Activated CD4-positive, alpha-beta T cell treated with anti-CD3 and anti-CD28 coated beads, Interleukin-2, amount 50 U/mL, for 4 hours (primary cell): ENCODE results near the gene ARHGEF19.
"Not testable (repeated sequence)": the region's sequence is repeated elsewhere in the genome, so short reads cannot be mapped to it uniquely, and the experiment has no call there.

Experiments
- DNase-seq, 2 experiments: peaks; one replicate each; pipeline ENCODE4 v3.0.0-alpha.2; 2020

The ARHGEF19 gene

DNA sequence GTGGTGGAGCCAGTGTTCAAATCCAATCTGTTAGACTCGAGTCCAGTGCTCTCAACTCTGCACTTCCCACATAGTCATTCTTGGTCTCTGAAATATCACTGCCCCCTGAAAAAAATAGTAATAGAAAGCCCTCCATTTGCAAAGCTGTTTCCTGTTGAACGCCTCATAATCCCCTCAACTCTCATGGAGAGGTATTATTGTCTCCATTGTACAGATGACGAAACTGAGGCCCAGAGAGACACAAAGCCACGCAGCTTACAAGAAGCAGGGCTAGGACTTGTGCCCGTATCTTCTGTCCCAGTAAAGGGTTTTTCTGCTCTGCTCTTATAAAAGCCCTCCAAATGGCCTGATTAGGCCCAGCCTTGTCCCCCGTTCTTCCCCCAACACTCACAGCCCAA is 6.2 kb upstream of the ARHGEF19 start:
- DNase-seq, result no peak

DNA sequence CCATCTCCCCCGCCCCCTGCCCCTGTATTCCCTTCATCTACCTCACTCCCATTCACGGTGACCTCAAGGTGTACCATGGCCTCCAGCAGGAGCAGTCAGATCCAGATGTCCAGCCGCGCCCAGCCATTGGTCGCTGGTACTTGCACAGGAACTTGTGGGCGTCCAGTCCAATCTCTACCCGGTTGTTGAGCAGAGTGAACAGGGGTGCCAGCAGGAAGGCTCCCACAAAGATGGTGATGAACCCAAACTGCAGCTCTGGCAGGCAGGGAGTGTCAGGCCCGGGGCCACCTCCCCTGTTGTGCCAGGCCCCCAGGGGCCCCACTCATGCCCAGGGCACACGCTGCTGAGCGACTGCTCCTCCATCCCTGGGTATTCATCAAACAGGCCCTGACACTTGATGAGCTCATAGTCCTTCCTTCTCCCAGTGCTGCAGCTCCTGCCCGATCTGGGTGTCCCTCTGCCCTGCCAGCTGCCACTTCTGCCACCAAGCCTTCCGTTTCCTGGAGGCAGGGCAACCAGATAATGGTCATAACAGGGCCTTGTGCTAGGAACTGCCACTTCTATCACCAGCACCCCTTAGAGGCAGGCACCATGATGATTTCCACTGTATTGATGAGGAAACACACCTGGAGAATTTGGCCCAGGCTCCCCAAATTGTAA is 5.7 kb upstream of the ARHGEF19 start:
- no peak for DNase-seq

- DNase-seq, result peak; percentile 93
Measured at GRCh38 chr1:16217061-16217785, 4.8 kb upstream of the ARHGEF19 start.

DNA sequence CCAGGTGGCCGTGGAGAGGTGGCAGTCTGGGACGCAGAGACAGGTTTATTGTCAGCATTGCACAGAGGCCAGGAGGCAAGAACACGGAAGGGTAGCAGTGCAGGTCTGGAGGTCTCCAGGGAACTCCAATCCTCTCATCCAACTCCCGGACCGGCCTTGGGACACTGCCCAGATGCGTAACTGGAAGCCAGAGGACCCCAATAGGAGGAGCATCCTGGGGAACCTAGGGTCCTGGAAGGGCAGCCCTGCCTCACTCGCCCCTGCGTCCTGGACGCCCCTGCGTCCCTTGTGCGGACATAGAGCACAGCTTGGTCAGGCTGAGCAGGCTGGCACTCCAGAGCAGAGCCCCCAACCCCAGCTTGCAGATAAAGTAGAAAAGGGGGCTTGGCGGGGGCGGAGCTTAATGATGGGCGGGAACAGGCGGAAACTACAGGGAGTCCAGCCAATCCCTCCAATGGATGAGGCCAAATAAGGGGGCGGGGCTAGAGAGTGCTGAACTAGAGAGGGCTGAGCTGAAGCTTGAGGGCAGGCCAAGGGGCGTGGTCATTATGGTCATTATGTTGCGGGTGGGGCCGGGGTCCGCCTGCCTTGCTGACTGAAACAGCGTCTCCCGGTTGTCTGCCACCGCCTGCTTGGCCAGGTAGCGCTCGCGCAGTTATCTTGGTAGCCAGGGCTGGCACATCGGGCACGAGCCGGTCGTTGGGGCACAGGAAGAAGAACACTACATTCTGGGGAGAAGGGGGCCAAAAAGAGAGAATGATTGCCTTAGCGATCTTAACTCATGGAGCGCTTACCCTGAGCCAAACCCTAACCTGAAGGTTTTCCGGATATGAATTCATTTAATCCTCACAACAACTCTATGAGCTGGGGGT is 3.7 kb upstream of the ARHGEF19 start:
- DNase-seq, result peak; percentile 27 to 43

DNA sequence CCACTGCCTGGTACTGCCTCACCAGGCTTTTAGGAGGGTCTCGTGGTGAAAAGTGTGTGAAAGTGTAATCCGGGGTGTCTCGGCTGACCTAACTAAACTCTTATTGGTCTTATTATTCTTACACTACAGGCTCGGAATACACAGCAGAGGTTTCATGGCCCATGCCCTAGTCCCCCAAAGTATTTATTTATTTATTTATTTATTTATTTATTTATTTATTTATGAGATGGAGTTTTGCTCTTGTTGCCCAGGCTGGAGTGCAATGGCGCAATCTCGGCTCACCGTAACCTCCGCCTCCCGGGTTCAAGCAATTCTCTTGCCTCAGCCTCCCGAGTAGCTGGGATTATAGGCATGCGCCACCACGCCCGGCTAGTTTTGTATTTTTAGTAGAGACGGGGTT is 2.8 kb upstream of the ARHGEF19 start:
- DNase-seq, result not testable (repeated sequence)

- DNase-seq, result not testable (repeated sequence)
Measured at GRCh38 chr1:16213544-16213943, 1.1 kb upstream of the ARHGEF19 start.

- DNase-seq, result no peak
Measured at GRCh38 chr1:16213013-16213412, 561 bp upstream of the ARHGEF19 start.

DNA sequence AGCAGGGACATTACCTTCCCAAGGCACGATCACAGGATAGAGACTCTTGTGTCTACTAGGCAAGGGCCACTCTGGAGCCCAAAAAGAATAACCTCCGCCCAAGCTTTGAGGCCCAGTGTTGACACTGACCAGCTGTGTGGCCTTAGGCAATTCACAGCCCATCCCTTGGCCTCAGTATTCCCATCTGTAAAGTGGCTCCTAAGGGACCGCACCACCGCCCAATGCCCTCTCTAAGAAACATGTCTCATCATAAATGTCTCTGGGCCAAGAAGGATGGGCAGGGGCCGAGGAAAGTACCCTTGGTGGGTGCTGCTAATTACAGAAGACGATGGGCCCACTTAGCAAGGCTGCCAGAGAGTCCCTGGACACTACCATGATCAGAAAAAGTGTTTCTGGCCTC is 628 bp downstream of the ARHGEF19 start:
- no peak for DNase-seq

DNA sequence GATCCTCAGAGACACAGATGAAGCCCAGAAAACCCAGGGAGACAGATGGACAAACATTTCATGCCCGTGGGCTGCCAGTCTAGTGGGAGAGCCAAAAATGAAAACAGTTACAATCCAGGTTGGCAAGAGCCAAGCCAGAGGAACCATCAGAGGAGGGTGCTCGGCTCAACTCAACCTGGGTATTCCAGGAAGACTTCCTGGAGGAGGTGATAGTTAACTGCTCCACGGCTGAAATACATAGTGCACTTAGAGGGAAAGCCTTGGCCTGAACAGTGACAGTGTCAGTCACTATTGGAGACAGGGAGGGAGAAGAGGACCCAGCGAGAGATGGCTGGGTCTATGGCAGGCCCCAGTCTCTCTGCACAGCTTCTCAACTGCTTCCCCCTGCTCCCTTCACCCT is 1.9 kb downstream of the ARHGEF19 start:
- no peak for DNase-seq

DNA sequence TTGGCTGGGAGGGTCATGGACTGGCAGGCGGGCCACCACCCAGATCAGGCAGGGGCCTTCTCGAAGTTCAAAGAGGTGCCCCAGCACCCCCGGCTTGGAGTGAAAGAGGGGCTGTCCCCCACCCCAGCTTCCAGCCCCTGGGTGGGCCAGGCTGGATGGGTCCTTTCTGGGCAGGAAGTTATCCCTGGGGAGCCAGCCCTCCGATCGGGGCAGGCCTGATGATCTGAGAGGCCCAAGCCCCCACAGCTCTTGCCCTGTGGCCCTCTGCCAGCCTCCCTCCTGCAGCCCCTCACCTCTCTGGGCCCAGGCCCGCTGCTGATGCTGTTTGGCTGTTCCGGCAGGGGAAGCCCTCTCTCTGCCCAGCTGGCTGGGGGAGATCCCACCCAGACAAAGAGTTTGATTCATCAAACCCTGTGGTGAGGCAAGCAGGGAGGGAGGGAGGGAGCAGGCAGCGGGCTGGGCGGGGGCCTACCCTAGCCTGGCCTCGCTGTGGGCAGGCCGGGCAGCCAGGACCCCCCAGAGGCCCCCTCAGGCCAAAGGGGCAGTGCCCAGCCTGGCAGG is 2.5 kb downstream of the ARHGEF19 start:
- no peak for DNase-seq

GRCh38 chr1:16209132-16209846 is 3.2 kb downstream of the ARHGEF19 start:
- no peak for DNase-seq

- DNase-seq, result no peak
Measured at GRCh38 chr1:16208270-16208987, 4.0 kb downstream of the ARHGEF19 start.

GRCh38 chr1:16207318-16208269 is 4.9 kb downstream of the ARHGEF19 start:
- no peak for DNase-seq

- peak; percentile 90 to 91 for DNase-seq
Measured at GRCh38 chr1:16206547-16207317, 5.7 kb downstream of the ARHGEF19 start.

DNA sequence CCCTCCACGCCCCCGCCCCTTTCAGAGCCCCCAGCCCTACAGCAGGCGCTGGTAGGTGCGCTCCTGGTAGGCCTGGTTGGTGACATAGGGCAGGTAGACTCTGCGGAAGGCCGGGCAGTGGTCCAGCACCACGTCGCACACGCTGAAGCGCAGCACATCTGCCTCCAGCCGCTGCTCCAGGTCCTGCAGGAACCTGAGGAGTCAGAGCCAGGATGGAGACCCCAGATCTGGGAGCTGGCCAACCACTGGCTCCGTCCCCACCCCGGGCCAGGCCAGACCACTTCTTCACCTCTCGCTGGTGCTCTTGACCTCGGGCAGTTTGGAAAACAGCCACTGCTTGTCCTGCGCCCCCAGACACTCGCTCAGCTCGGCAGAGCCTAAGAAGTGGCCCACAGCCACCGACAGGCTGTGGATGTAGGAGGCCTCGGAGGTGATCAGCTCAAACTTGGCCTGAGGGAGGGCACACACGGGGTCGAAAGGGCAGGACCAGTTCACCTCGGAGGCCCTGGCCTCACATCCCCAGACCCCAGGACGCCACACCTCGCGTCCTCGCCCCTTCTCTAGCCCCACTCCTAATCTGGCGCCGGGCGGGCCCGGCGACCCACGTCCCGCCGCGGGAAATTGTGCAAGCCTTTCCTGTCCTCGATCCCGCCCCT is 6.4 kb downstream of the ARHGEF19 start:
- no peak for DNase-seq

- no peak for DNase-seq
Measured at GRCh38 chr1:16205334-16205671, 7.1 kb downstream of the ARHGEF19 start.

GRCh38 chr1:16204634-16205333 is 7.7 kb downstream of the ARHGEF19 start:
- peak; percentile 13 to 29 for DNase-seq

DNA sequence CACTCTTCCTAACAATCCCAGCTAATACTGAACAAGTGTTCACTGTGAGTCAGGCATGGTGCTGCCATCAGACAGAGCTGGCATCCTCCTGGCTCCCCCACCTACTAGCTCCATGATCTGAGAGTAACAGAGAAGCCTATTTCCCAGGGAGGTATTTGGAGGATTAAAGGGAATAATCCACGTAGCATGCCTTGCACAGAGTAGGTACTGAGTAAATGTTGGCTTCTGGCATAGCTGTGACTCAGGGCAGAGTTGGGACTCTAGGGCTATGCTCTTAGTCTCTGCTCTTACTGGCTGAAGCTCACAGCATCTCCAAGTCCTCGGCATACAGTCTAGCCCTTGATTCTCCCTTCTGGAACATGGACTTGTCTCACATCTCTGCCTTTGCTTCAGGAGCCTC is 8.2 kb downstream of the ARHGEF19 start:
- DNase-seq, result no peak

DNA sequence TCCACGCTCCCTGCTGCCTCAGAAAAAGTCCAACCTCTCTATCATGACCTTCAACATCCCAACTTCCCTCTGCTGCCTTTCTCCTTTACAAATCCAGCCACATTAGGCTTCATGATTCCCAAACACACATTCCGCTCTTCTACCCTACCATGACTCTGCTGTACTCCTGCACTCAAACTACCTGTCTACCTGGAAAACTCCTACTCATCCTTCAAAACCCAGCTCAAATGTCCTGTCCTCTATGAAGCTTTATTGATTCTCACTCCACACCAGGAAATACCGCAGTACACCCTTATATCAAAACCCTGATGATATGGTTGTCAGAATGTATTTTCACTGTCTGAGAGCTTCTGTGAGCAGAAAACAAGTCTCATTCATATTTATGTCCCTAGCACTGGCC is 8.9 kb downstream of the ARHGEF19 start:
- no peak for DNase-seq
